Ramos (cell line): ENCODE results near the gene MNX1.

Experiments
- in situ Hi-C: fragments of 300-500 bp; cut with MboI; formaldehyde crosslinking; loops from one replicate; pipeline ENCODE4 v1.14.3; 2022; ENCODE audit warnings: low sequenced_read_pairs; ENCODE audit not compliant: unreplicated experiment

The MNX1 gene

GRCh38 chr7:157033483-157034473 is 23.3 kb upstream of the MNX1 start:
- in situ Hi-C loops, result no loop called here

- in situ Hi-C loops, result no loop called here
These were observed 22.4 kb upstream of the MNX1 start for GRCh38 chr7:157032644-157033482.

- in situ Hi-C loops, result no loop called here
These were observed 21.7 kb upstream of the MNX1 start for GRCh38 chr7:157032128-157032527.

- in situ Hi-C loops, result no loop called here
These were observed 17.9 kb upstream of the MNX1 start for GRCh38 chr7:157028199-157028903.

GRCh38 chr7:157027568-157028198 is 17.2 kb upstream of the MNX1 start:
- in situ Hi-C loops, result no loop called here

GRCh38 chr7:157024716-157025115 is 14.3 kb upstream of the MNX1 start:
- in situ Hi-C loops, result no loop called here

- in situ Hi-C loops, result no loop called here
These were observed 13.1 kb upstream of the MNX1 start for GRCh38 chr7:157023589-157023905.

GRCh38 chr7:157022681-157023588 is 12.5 kb upstream of the MNX1 start:
- in situ Hi-C loops, result no loop called here

- in situ Hi-C loops, result no loop called here
These were observed 11.6 kb upstream of the MNX1 start for GRCh38 chr7:157021871-157022680.

GRCh38 chr7:157021071-157021870 is 10.8 kb upstream of the MNX1 start:
- in situ Hi-C loops, result no loop called here

- in situ Hi-C loops, result no loop called here
These were observed 10.1 kb upstream of the MNX1 start for GRCh38 chr7:157020514-157021070.

GRCh38 chr7:157019718-157020451 is 9.4 kb upstream of the MNX1 start:
- in situ Hi-C loops, result no loop called here

GRCh38 chr7:157018997-157019608 is 8.6 kb upstream of the MNX1 start:
- in situ Hi-C loops, result no loop called here

- in situ Hi-C loops, result no loop called here
These were observed 8.0 kb upstream of the MNX1 start for GRCh38 chr7:157018328-157018996.

GRCh38 chr7:157017603-157018327 is 7.3 kb upstream of the MNX1 start:
- in situ Hi-C loops, result no loop called here
